ENCODE results near the gene TBL3.
A peak's percentile ranks its signal among the peaks of the same experiment; 100 is the strongest.

TBL3 gene

GRCh38 chr16:1978476-1979120 is 6.7 kb downstream of the TBL3 start:
- TF ChIP-seq CREB1 (IDR thresholded peaks at IDR 0.05; ENCODE audit: low read depth), result no peak
- peak; percentile 32; the same call in 1 of the 2 replicates for TF ChIP-seq NFIC (IDR thresholded peaks at IDR 0.05)

- TF ChIP-seq FOXM1 (IDR thresholded peaks at IDR 0.05; ENCODE audit: borderline replicate concordance, low read depth) (no peak), USF1 (IDR thresholded peaks at IDR 0.05) (no peak), EP300 (IDR thresholded peaks at IDR 0.05; ENCODE audit: borderline replicate concordance) (no peak), MAX (IDR thresholded peaks at IDR 0.05) (peak; percentile 72; the same call in 1 of the 2 replicates), TCF12 (IDR thresholded peaks at IDR 0.05; ENCODE audit: low read depth) (0 out of 2 replicates have a peak, but pooled peaks have one; percentile 47), TAF1 (IDR thresholded peaks at IDR 0.05; ENCODE audit: low read depth) (no peak), CREB1 (IDR thresholded peaks at IDR 0.05; ENCODE audit: low read depth) (peak; percentile 54), RAD21 (IDR thresholded peaks at IDR 0.05; ENCODE audit: low read depth) (no peak), CEBPB (IDR thresholded peaks at IDR 0.05) (no peak), ZBTB7A (IDR thresholded peaks at IDR 0.05; ENCODE audit: low read depth) (no peak), TEAD4 (IDR thresholded peaks at IDR 0.05) (peak; percentile 16), YY1 (IDR thresholded peaks at IDR 0.05; ENCODE audit: low read depth) (no peak), EGR1 (IDR thresholded peaks at IDR 0.05) (peak; percentile 35; the same call in 1 of the 2 replicates), NFIC (IDR thresholded peaks at IDR 0.05) (no peak), REST (IDR thresholded peaks at IDR 0.05; ENCODE audit: low read depth) (no peak)
These were observed 7.6 kb downstream of the TBL3 start for GRCh38 chr16:1979271-1980029.

GRCh38 chr16:1980030-1980769 is 8.3 kb downstream of the TBL3 start:
- no peak for TF ChIP-seq MAX (IDR thresholded peaks at IDR 0.05)

- no peak for TF ChIP-seq MAX (IDR thresholded peaks at IDR 0.05)
- TF ChIP-seq CEBPB (IDR thresholded peaks at IDR 0.05), result no peak
- TF ChIP-seq TEAD4 (IDR thresholded peaks at IDR 0.05), result no peak
These were observed 8.9 kb downstream of the TBL3 start for GRCh38 chr16:1980770-1981087.

GRCh38 chr16:1981398-1981836 is 9.6 kb downstream of the TBL3 start, which contains the start of gene NOXO1:
Gene NOXO1, minus strand, starts transcription at chr16:1981469. Its CDS starts 290 bp downstream, at chr16:1981179.
- TF ChIP-seq EGR1 (IDR thresholded peaks at IDR 0.05) (no peak), FOXM1 (IDR thresholded peaks at IDR 0.05; ENCODE audit: borderline replicate concordance, low read depth) (no peak), MAX (IDR thresholded peaks at IDR 0.05) (no peak), NFIC (IDR thresholded peaks at IDR 0.05) (no peak), CREB1 (IDR thresholded peaks at IDR 0.05; ENCODE audit: low read depth) (no peak), ZBTB7A (IDR thresholded peaks at IDR 0.05; ENCODE audit: low read depth) (no peak), YY1 (IDR thresholded peaks at IDR 0.05; ENCODE audit: low read depth) (no peak), USF1 (IDR thresholded peaks at IDR 0.05) (no peak), REST (IDR thresholded peaks at IDR 0.05; ENCODE audit: low read depth) (no peak), RAD21 (IDR thresholded peaks at IDR 0.05; ENCODE audit: low read depth) (no peak), CEBPB (IDR thresholded peaks at IDR 0.05) (no peak), TAF1 (IDR thresholded peaks at IDR 0.05; ENCODE audit: low read depth) (no peak), TCF12 (IDR thresholded peaks at IDR 0.05; ENCODE audit: low read depth) (no peak), EP300 (IDR thresholded peaks at IDR 0.05; ENCODE audit: borderline replicate concordance) (no peak), TEAD4 (IDR thresholded peaks at IDR 0.05) (no peak)
